ENCODE results near the gene RIPOR1.

Gene RIPOR1

GRCh38 chr16:67525176-67525860 is 3.3 kb upstream of the RIPOR1 start:
- H3K4me3 ChIP-seq (ENCODE audit: insufficient read depth, low read length, poor library complexity, severe bottlenecking): no peak overlapping the region
- no peak overlapping the region for H3K27ac ChIP-seq (ENCODE audit: low read depth, low read length)
- TF ChIP-seq CTCF (IDR thresholded peaks at IDR 0.05; ENCODE audit: insufficient read depth, low read length, poor library complexity, severe bottlenecking) (no peak), EZH2phosphoT487 (conservative IDR thresholded peaks at IDR 0.05; ENCODE audit: low read length) (no peak)
- H3F3A ChIP-seq (ENCODE audit: insufficient read depth): no peaks in the 10 kb centered on the region
- H4K20me1 ChIP-seq (ENCODE audit: low read depth, low read length): no peaks in the 10 kb centered on the region
- H3K79me2 ChIP-seq (ENCODE audit: insufficient read depth, low read length): no peaks in the 10 kb centered on the region
- H3K4me2 ChIP-seq (ENCODE audit: low read depth, low read length, poor library complexity, severe bottlenecking): no peak overlapping the region
- H3K9me2 ChIP-seq (replicated peaks; ENCODE audit: insufficient read depth, low read length): no peaks in the 10 kb centered on the region
- H2AFZ ChIP-seq (ENCODE audit: low read depth, low read length, severe bottlenecking): no peak overlapping the region
- H3K9ac ChIP-seq (ENCODE audit: low read length): no peak overlapping the region
- no peaks in the 10 kb centered on the region for H3K27me3 ChIP-seq (ENCODE audit: low read length)
- H3K9me3 ChIP-seq (ENCODE audit: insufficient read depth, low read length): no peaks in the 10 kb centered on the region
- no peaks in the 10 kb centered on the region for H3K36me3 ChIP-seq (ENCODE audit: low read length)

GRCh38 chr16:67526149-67526791 is 2.4 kb upstream of the RIPOR1 start:
- no peaks in the 10 kb centered on the region for H3K9me2 ChIP-seq (replicated peaks; ENCODE audit: insufficient read depth, low read length)
- H3K9ac ChIP-seq (ENCODE audit: low read length): no peak overlapping the region
- no peak overlapping the region for H3K4me3 ChIP-seq (ENCODE audit: insufficient read depth, low read length, poor library complexity, severe bottlenecking)
- no peaks in the 10 kb centered on the region for H3K27me3 ChIP-seq (ENCODE audit: low read length)
- H3K4me2 ChIP-seq (ENCODE audit: low read depth, low read length, poor library complexity, severe bottlenecking): no peak overlapping the region
- H4K20me1 ChIP-seq (ENCODE audit: low read depth, low read length): no peaks in the 10 kb centered on the region
- TF ChIP-seq CTCF (IDR thresholded peaks at IDR 0.05; ENCODE audit: insufficient read depth, low read length, poor library complexity, severe bottlenecking): no peak
- no peak for TF ChIP-seq EZH2phosphoT487 (conservative IDR thresholded peaks at IDR 0.05; ENCODE audit: low read length)
- H3K27ac ChIP-seq (ENCODE audit: low read depth, low read length): no peak overlapping the region
- no peaks in the 10 kb centered on the region for H3K79me2 ChIP-seq (ENCODE audit: insufficient read depth, low read length)
- peaks cover under 1% of the 10 kb centered on the region; the same call in 1 of the 2 replicates for H3F3A ChIP-seq (ENCODE audit: insufficient read depth)
- H3K36me3 ChIP-seq (ENCODE audit: low read length): no peaks in the 10 kb centered on the region
- H2AFZ ChIP-seq (ENCODE audit: low read depth, low read length, severe bottlenecking): no peak overlapping the region
- H3K9me3 ChIP-seq (ENCODE audit: insufficient read depth, low read length): no peaks in the 10 kb centered on the region

- no peaks in the 10 kb centered on the region for H3K9me3 ChIP-seq (ENCODE audit: insufficient read depth, low read length)
- H3K27me3 ChIP-seq (ENCODE audit: low read length): no peaks in the 10 kb centered on the region
- peak overlapping the region; percentile 49 for H3K4me3 ChIP-seq (ENCODE audit: insufficient read depth, low read length, poor library complexity, severe bottlenecking)
- H3K36me3 ChIP-seq (ENCODE audit: low read length): no peaks in the 10 kb centered on the region
- peak overlapping the region; percentile 52 for H3K4me2 ChIP-seq (ENCODE audit: low read depth, low read length, poor library complexity, severe bottlenecking)
- no peaks in the 10 kb centered on the region for H4K20me1 ChIP-seq (ENCODE audit: low read depth, low read length)
- peak overlapping the region; percentile 31 for H2AFZ ChIP-seq (ENCODE audit: low read depth, low read length, severe bottlenecking)
- no peak overlapping the region for H3K27ac ChIP-seq (ENCODE audit: low read depth, low read length)
- peaks cover 5% of the 10 kb centered on the region; the same call in 1 of the 2 replicates for H3F3A ChIP-seq (ENCODE audit: insufficient read depth)
- no peak for TF ChIP-seq CTCF (IDR thresholded peaks at IDR 0.05; ENCODE audit: insufficient read depth, low read length, poor library complexity, severe bottlenecking)
- TF ChIP-seq EZH2phosphoT487 (conservative IDR thresholded peaks at IDR 0.05; ENCODE audit: low read length): 0 out of 2 replicates have a peak, but pooled peaks have one; percentile 34
- H3K79me2 ChIP-seq (ENCODE audit: insufficient read depth, low read length): no peaks in the 10 kb centered on the region
- H3K9me2 ChIP-seq (replicated peaks; ENCODE audit: insufficient read depth, low read length): no peaks in the 10 kb centered on the region
- H3K9ac ChIP-seq (ENCODE audit: low read length): peak overlapping the region; percentile 47
Measured at GRCh38 chr16:67528870-67529581, 397 bp downstream of the RIPOR1 start.

All from SU-DHL-6 (cell line).